SU-DHL-6 (cell line): Measurements from ENCODE around the gene FAM184B.

Source experiments
- EZH2phosphoT487 ChIP-seq: fragments of 200-600 bp; sonication (generic), shearing (Covaris generic); conservative IDR thresholded peaks from 2 replicates; pipeline ENCODE4 v1.6.1; 2018; ENCODE audit warnings: mild to moderate bottlenecking, antibody characterized with exemption, low read length, moderate library complexity, mixed read lengths
- TF ChIP-seq, protein P1 (sequence below): fragments of 200-600 bp; sonication (generic); IDR thresholded peaks from one replicate; pipeline ENCODE4 v1.5.1; 2017; ENCODE audit warnings: antibody characterized with exemption, mild to moderate bottlenecking, low read length, moderate library complexity; ENCODE audit not compliant: insufficient read depth, poor library complexity, severe bottlenecking

GRCh38 chr4:17713779-17714178, 67.6 kb downstream of the FAM184B start:
- TF ChIP-seq, protein P1, sequence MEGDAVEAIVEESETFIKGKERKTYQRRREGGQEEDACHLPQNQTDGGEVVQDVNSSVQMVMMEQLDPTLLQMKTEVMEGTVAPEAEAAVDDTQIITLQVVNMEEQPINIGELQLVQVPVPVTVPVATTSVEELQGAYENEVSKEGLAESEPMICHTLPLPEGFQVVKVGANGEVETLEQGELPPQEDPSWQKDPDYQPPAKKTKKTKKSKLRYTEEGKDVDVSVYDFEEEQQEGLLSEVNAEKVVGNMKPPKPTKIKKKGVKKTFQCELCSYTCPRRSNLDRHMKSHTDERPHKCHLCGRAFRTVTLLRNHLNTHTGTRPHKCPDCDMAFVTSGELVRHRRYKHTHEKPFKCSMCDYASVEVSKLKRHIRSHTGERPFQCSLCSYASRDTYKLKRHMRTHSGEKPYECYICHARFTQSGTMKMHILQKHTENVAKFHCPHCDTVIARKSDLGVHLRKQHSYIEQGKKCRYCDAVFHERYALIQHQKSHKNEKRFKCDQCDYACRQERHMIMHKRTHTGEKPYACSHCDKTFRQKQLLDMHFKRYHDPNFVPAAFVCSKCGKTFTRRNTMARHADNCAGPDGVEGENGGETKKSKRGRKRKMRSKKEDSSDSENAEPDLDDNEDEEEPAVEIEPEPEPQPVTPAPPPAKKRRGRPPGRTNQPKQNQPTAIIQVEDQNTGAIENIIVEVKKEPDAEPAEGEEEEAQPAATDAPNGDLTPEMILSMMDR: no peak
- no peak for TF ChIP-seq EZH2phosphoT487
